Lower lobe of right lung (tissue), 2 donors: Measurements from ENCODE around the gene ERN2. TPM values are rescaled to one million over a fixed set of nuclear protein-coding genes. Genes with fewer than 3 reads are reported as not detected.
"Not testable (repeated sequence)": the region's sequence is repeated elsewhere in the genome, so short reads cannot be mapped to it uniquely, and the experiment has no call there.

Experiments used
- ATAC-seq, 2 donors: fragments of 200-7000 bp; cut with Tn5 transposase; one replicate each; pipeline ENCODE4 v1.9.1; 2020 to 2022; ENCODE audit warnings: mild to moderate bottlenecking in 2 of 2, moderate library complexity in 2 of 2
- DNase-seq: peaks from one replicate; pipeline ENCODE4 v3.0.0-alpha.2; 2020
- H3K27ac ChIP-seq: fragments of 200-600 bp; one replicate; pipeline ENCODE4 v1.8.0; 2022
- H3K27me3 ChIP-seq: fragments of 200-600 bp; one replicate; pipeline ENCODE4 v1.8.0; 2022; ENCODE audit warnings: low read depth
- H3K36me3 ChIP-seq: fragments of 200-600 bp; one replicate; pipeline ENCODE4 v1.8.0; 2022; ENCODE audit warnings: mild to moderate bottlenecking
- H3K4me1 ChIP-seq: fragments of 200-600 bp; one replicate; pipeline ENCODE4 v1.8.0; 2022
- H3K4me3 ChIP-seq: fragments of 200-600 bp; one replicate; pipeline ENCODE4 v1.8.0; 2022; ENCODE audit warnings: mild to moderate bottlenecking
- H3K9me3 ChIP-seq: fragments of 200-600 bp; one replicate; pipeline ENCODE4 v1.8.0; 2022
- intact Hi-C: fragments of 100-400 bp; cut with DNase I; formaldehyde crosslinking; loops from one replicate; pipeline ENCODE4 v1.11.0; 2022
- total RNA-seq: library from RNA; stranded (reverse); fragmentation: NEBNext Ultra II Directional; extraction: Animal tissue kit (Norgen Biotek cat#: 25700); gene quantifications from one replicate; pipeline ENCODE4 v1.2.1, GENCODE V29; 2021
- TF ChIP-seq, protein P1 (sequence below): fragments of 200-600 bp; IDR thresholded peaks from one replicate; pipeline ENCODE4 v1.8.0; 2022; ENCODE audit warnings: antibody characterized with exemption, mild to moderate bottlenecking
- donor health status: DM: no; HTN: yes; CAD: no; lungs with severe emphysema.

ERN2 gene
- total RNA-seq, 1 donor from 2014 or later = 4.9 TPM

DNA sequence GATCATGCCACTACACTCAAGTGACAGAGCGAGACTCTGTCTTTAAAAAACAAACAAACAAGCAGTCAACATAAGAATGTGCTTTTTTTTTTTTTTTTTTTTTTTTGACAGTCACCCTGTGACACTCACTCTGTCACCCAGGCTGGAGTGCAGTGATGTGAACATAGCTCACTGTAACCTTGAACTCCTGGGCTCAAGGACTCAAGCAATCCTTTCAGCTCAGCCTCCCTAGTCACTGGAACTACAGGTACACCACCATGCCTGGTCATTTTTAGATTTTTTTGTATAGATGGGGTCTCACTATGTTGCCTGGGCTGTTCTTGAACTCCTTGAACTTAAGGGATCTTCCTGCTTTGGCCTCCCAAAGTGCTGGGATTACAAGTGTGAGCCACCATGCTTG, 26.5 kb upstream of the ERN2 start:
- H3K9me3 ChIP-seq = no peaks in the 10 kb centered on the region
- H3K36me3 ChIP-seq = no peaks in the 10 kb centered on the region
- H3K4me1 ChIP-seq = no peaks in the 10 kb centered on the region
- H3K27me3 ChIP-seq = peaks cover 6% of the 10 kb centered on the region
- intact Hi-C loops = no loop called here
- no peak overlapping the region for H3K4me3 ChIP-seq
- DNase-seq (no peak), ATAC-seq (no peak)
- H3K27ac ChIP-seq = no peak overlapping the region
- TF ChIP-seq, protein P1, sequence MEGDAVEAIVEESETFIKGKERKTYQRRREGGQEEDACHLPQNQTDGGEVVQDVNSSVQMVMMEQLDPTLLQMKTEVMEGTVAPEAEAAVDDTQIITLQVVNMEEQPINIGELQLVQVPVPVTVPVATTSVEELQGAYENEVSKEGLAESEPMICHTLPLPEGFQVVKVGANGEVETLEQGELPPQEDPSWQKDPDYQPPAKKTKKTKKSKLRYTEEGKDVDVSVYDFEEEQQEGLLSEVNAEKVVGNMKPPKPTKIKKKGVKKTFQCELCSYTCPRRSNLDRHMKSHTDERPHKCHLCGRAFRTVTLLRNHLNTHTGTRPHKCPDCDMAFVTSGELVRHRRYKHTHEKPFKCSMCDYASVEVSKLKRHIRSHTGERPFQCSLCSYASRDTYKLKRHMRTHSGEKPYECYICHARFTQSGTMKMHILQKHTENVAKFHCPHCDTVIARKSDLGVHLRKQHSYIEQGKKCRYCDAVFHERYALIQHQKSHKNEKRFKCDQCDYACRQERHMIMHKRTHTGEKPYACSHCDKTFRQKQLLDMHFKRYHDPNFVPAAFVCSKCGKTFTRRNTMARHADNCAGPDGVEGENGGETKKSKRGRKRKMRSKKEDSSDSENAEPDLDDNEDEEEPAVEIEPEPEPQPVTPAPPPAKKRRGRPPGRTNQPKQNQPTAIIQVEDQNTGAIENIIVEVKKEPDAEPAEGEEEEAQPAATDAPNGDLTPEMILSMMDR = no peak

DNA sequence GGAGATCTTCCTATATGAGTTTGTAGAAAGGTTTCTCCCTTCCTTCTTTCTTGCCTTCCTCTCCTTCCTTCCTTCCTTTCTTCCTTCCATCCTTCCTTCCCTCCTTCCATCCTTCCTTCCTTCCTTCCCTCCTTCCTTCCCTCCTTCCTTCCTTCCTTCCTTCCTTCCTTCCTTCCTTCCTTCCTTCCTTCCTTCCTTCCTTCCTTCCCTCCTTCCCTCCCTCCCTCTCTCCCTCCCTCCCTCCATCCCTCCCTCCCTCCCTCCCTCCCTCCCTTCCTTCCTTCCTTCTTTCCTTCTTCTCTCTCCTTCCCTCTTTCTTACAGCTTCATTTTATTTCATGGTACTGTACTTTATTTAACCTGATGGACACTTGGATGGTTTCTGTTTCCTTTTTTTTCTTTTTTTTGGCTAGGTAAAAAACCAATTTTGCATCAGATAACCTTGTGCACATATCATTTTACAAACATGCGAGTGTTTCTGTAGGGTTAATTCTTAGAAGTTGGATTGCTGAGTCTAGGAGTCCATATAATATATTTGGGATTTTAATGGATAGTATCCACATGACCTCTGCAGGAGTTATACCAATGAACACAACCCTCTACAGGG, 24.5 kb upstream of the ERN2 start:
- H3K4me1 ChIP-seq, intact Hi-C loops, H3K36me3 ChIP-seq, H3K4me3 ChIP-seq, H3K27ac ChIP-seq, H3K9me3 ChIP-seq, DNase-seq, H3K27me3 ChIP-seq, ATAC-seq: not testable (repeated sequence)

DNA sequence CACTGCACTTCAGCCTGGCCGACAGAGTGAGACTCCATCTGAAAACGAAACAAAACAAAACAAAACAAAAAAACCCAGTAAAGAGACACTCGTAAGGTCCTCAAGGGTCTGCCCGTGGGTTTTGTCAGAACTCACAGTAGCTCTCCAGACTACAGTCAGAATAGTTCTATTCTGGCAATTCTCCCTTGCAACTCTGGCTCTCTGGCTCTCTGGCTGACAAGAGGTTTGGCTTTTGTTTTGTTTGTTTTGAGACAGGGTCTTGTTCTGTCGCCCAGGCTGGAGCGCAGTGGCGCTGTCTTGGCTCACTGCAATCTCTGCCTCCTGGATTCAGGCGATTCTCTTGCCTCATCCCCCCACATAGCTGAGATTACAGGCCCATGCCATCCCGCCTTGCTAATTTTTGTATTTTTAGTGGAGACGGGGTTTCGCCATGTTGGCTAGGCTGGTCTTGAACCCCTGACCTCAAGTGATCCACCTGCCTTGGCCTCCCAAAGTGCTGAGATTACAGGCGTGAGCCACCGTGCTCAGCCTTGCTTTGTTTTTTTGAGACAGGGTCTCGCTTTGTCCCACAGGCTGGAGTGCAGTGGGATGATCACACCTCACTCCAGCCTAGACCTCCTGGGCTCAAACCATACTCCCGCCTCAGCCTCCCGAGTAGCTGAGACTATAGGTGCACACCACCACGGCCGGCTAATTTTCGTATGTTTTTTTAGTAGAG, 21.3 kb upstream of the ERN2 start:
- Histone ChIP-seq H3K4me1 (no peaks in the 10 kb centered on the region), H3K27ac (no peak overlapping the region), H3K9me3 (no peaks in the 10 kb centered on the region), H3K4me3 (no peak overlapping the region), H3K36me3 (no peaks in the 10 kb centered on the region), H3K27me3 (peaks cover 8% of the 10 kb centered on the region)
- ATAC-seq (no peak), DNase-seq (no peak)
- TF ChIP-seq, protein P1 = no peak
- intact Hi-C loops = no loop called here

GRCh38 chr16:23729503-23730424, 16.7 kb upstream of the ERN2 start:
- intact Hi-C loops = loop anchor here (10.0 kb wide), 1 partner anchor 65 kb away; no protein-coding TSS in a partner anchor
- ATAC-seq = peak; percentile 62 to 63
- H3K9me3 ChIP-seq = no peaks in the 10 kb centered on the region
- H3K4me3 ChIP-seq = no peak overlapping the region
- H3K4me1 ChIP-seq = no peaks in the 10 kb centered on the region
- TF ChIP-seq, protein P1 = no peak
- peak; percentile 49 for DNase-seq
- H3K27me3 ChIP-seq = peaks cover 3% of the 10 kb centered on the region
- no peaks in the 10 kb centered on the region for H3K36me3 ChIP-seq
- H3K27ac ChIP-seq = no peak overlapping the region

DNA sequence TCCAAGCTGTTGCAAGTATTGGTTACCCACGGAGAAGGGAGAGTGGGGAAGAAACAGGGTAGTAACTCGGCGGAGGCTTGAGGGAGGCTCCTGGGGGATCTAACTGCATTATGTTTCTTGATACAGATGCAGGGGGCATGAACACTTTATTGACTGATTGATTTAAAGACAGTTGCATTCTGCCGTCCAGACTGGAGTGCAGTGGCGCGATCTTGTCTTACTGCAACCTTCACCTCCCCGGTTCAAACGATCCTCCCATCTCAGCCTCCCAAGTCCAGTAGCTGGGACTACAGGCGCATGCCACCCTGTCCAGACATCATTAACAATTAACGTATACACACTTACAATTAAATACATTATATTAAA, 15.1 kb upstream of the ERN2 start:
- Histone ChIP-seq H3K9me3 (peaks cover 6% of the 10 kb centered on the region), H3K27ac (no peak overlapping the region), H3K36me3 (no peaks in the 10 kb centered on the region), H3K27me3 (peaks cover 3% of the 10 kb centered on the region), H3K4me3 (no peak overlapping the region), H3K4me1 (no peaks in the 10 kb centered on the region)
- no peak for DNase-seq
- intact Hi-C loops = loop anchor here (10.0 kb wide), 1 partner anchor 67 kb away; no protein-coding TSS in a partner anchor
- TF ChIP-seq, protein P1 = no peak
- ATAC-seq = no peak
